OCI-LY1 (cell line): ENCODE data around the gene CHAT.

Experiments
- CTCF ChIP-seq: fragments of 200-600 bp; sonication (generic), shearing (Covaris generic); IDR thresholded peaks from 2 replicates; pipeline ENCODE4 v1.5.1; 2017; ENCODE audit warnings: mild to moderate bottlenecking, antibody characterized with exemption, low read length, moderate library complexity, mixed read lengths
- EZH2 ChIP-seq: fragments of 200-600 bp; sonication (generic), shearing (Covaris generic); IDR thresholded peaks from 2 replicates; pipeline ENCODE4 v1.8.0; 2017; ENCODE audit warnings: borderline replicate concordance, mixed run types, mild to moderate bottlenecking, antibody characterized with exemption, low read length, moderate library complexity, mixed read lengths

GRCh38 chr10:49620841-49621378, 7.1 kb downstream of the CHAT start:
- no peak for TF ChIP-seq CTCF
- no peak for TF ChIP-seq EZH2
